H1 (cell line): ENCODE measurements around the gene CORO6. TPM values are rescaled to one million over a fixed set of nuclear protein-coding genes. Genes with fewer than 3 reads are reported as not detected.

ENCODE experiments used
- CTCF ChIA-PET: fragments of 300-600 bp; sonication (Branson Sonifier 250); formaldehyde crosslinking; loops from one replicate; lab custom pipeline; 2021; ENCODE audit not compliant: partially characterized antibody; lab: Charles Lee
- POLR2A ChIA-PET: fragments of 300-600 bp; sonication (Branson Sonifier 250); formaldehyde crosslinking; loops from one replicate; lab custom pipeline; 2021; ENCODE audit warnings: inconsistent platforms; ENCODE audit not compliant: partially characterized antibody; lab: Charles Lee
- DNase-seq, 2 experiments: peaks; one replicate each; pipeline versions ENCODE4 v3.0.0 to v3.0.0-alpha.2; 2010 to 2022; ENCODE audit warnings: low spot score in 2 of 2, low read depth in 1 of 2, mixed read lengths in 1 of 2
- FAIRE-seq: peaks from 2 replicates; lab custom pipeline; 2011; peaks lifted over from hg19 to GRCh38; lab: Jason Lieb, UNC
- H2AFZ ChIP-seq: 2 replicates; pipeline ENCODE4 v1.8.1; 2012; ENCODE audit warnings: low read length, inconsistent platforms
- H2AK5ac ChIP-seq: 2 replicates; pipeline ENCODE4 v1.6.1; 2013; ENCODE audit warnings: low read depth, low read length
- H2BK120ac ChIP-seq: replicated peaks from 2 replicates; pipeline ENCODE3; 2013; ENCODE audit warnings: low read depth, low read length, inconsistent platforms
- H2BK12ac ChIP-seq: 2 replicates; pipeline ENCODE4 v1.6.1; 2013; ENCODE audit warnings: low read depth, low read length
- H2BK15ac ChIP-seq: 2 replicates; pipeline ENCODE4 v1.6.1; 2013; ENCODE audit warnings: low read length
- H2BK20ac ChIP-seq: 2 replicates; pipeline ENCODE4 v1.6.1; 2013; ENCODE audit warnings: low read length
- H2BK5ac ChIP-seq: 2 replicates; pipeline ENCODE4 v1.6.1; 2013; ENCODE audit warnings: low read depth, low read length
- H3K14ac ChIP-seq: 2 replicates; pipeline ENCODE4 v1.6.1; 2013; ENCODE audit warnings: inconsistent platforms; ENCODE audit not compliant: insufficient read length
- H3K18ac ChIP-seq: 2 replicates; pipeline ENCODE4 v1.6.1; 2013; ENCODE audit warnings: low read length; ENCODE audit errors: extremely low read depth
- H3K23ac ChIP-seq: 2 replicates; pipeline ENCODE4 v1.6.1; 2013; ENCODE audit warnings: inconsistent platforms; ENCODE audit not compliant: insufficient read length
- H3K23me2 ChIP-seq: 2 replicates; pipeline ENCODE4 v1.6.1; 2013; ENCODE audit warnings: low read depth, low read length
- H3K27ac ChIP-seq: 2 replicates; pipeline ENCODE4 v1.6.1; 2011; ENCODE audit warnings: low read depth, low read length, inconsistent platforms
- H3K27me3 ChIP-seq, 4 experiments: replicated peaks in 1 of 4; 1 replicate in 1 of 4; 2 replicates in 3 of 4; pipeline versions ENCODE4 v1.6.1 to v1.8.1; 2011 to 2013; ENCODE audit warnings: low read length in 3 of 4, mild to moderate bottlenecking in 3 of 4, inconsistent platforms in 2 of 4, mixed read lengths in 2 of 4, moderate library complexity in 1 of 4; ENCODE audit not compliant: control insufficient read depth in 3 of 4, insufficient read depth in 3 of 4; ENCODE audit errors: extremely low read depth in 1 of 4
- H3K36me3 ChIP-seq, 4 experiments: 2 replicates each; pipeline versions ENCODE4 v1.6.1 to v1.8.1; 2011 to 2013; ENCODE audit warnings: mild to moderate bottlenecking in 4 of 4, low read length in 3 of 4, moderate library complexity in 2 of 4, control low read depth in 1 of 4, inconsistent platforms in 1 of 4; ENCODE audit not compliant: insufficient read depth in 4 of 4, control insufficient read depth in 2 of 4
- H3K4ac ChIP-seq: replicated peaks from 2 replicates; pipeline ENCODE3; 2013; ENCODE audit warnings: low read length, low read depth, mixed read lengths, inconsistent platforms; ENCODE audit not compliant: insufficient read length
- H3K4me1 ChIP-seq, 4 experiments: replicated peaks in 1 of 4; 1 replicate in 1 of 4; 2 replicates in 3 of 4; pipeline versions ENCODE4 v1.6.1 to v1.8.1; 2011 to 2013; ENCODE audit warnings: low read length in 3 of 4, inconsistent platforms in 2 of 4, mixed read lengths in 1 of 4; ENCODE audit not compliant: insufficient read depth in 4 of 4, control insufficient read depth in 3 of 4
- H3K4me2 ChIP-seq, 2 experiments: 2 replicates each; pipeline versions ENCODE4 v1.6.1 to v1.8.1; 2011 to 2013; ENCODE audit warnings: low read depth in 2 of 2, low read length in 2 of 2, control low read depth in 1 of 2, inconsistent platforms in 1 of 2, mild to moderate bottlenecking in 1 of 2; ENCODE audit not compliant: insufficient read depth in 1 of 2
- H3K4me3 ChIP-seq, 4 experiments: fragments of 200-600, 300-600 bp in 1 of 4; sonication (generic), shearing (Covaris generic), sonication (Bioruptor Twin) in 1 of 4; 2 replicates each; pipeline versions ENCODE4 v1.5.1 to v1.8.1; 2011 to 2016; ENCODE audit warnings: low read length in 4 of 4, low read depth in 3 of 4, control low read depth in 2 of 4, inconsistent platforms in 2 of 4, mild to moderate bottlenecking in 2 of 4, mixed read lengths in 1 of 4, moderate library complexity in 1 of 4; ENCODE audit not compliant: insufficient read depth in 2 of 4; ENCODE audit errors: extremely low read depth in 1 of 4
- H3K56ac ChIP-seq: replicated peaks from 2 replicates; pipeline ENCODE3; 2013; ENCODE audit warnings: low read depth, mild to moderate bottlenecking, mixed read lengths, low read length, inconsistent platforms; ENCODE audit not compliant: insufficient read length
- H3K79me1 ChIP-seq: 2 replicates; pipeline ENCODE4 v1.6.1; 2013; ENCODE audit warnings: low read depth, low read length, control low read depth
- H3K79me2 ChIP-seq, 2 experiments: 2 replicates each; pipeline versions ENCODE4 v1.6.1 to v1.8.1; 2012 to 2013; ENCODE audit warnings: low read length in 2 of 2, mild to moderate bottlenecking in 2 of 2, inconsistent platforms in 1 of 2; ENCODE audit not compliant: insufficient read depth in 2 of 2, control insufficient read depth in 1 of 2
- H3K9ac ChIP-seq, 4 experiments: replicated peaks in 1 of 4; 1 replicate in 1 of 4; 2 replicates in 3 of 4; pipeline versions ENCODE4 v1.6.1 to v1.8.1; 2011 to 2013; ENCODE audit warnings: low read depth in 3 of 4, low read length in 3 of 4, control low read depth in 2 of 4, mild to moderate bottlenecking in 2 of 4, moderate library complexity in 2 of 4, inconsistent platforms in 1 of 4; ENCODE audit errors: extremely low read depth in 1 of 4
- H3K9me3 ChIP-seq, 2 experiments: 2 replicates each; pipeline versions ENCODE4 v1.6.1 to v1.8.1; 2012 to 2013; ENCODE audit warnings: mild to moderate bottlenecking in 2 of 2, moderate library complexity in 2 of 2, control low read depth in 1 of 2, inconsistent platforms in 1 of 2, low read depth in 1 of 2, low read length in 1 of 2, mixed read lengths in 1 of 2; ENCODE audit not compliant: insufficient read depth in 2 of 2
- H4K20me1 ChIP-seq, 2 experiments: replicated peaks in 1 of 2; 2 replicates each; pipeline versions ENCODE3 to v1.8.1; 2011 to 2013; ENCODE audit warnings: inconsistent platforms in 2 of 2, low read length in 2 of 2, mild to moderate bottlenecking in 1 of 2; ENCODE audit not compliant: insufficient read depth in 2 of 2, control insufficient read depth in 1 of 2
- H4K5ac ChIP-seq: 2 replicates; pipeline ENCODE4 v1.6.1; 2013; ENCODE audit warnings: low read length, low read depth, mixed read lengths, inconsistent platforms; ENCODE audit not compliant: insufficient read length
- H4K8ac ChIP-seq: 2 replicates; pipeline ENCODE4 v1.8.0; 2013; ENCODE audit warnings: mild to moderate bottlenecking, moderate library complexity, low read length, inconsistent platforms; ENCODE audit not compliant: insufficient read depth; ENCODE audit errors: extremely low read depth
- H4K91ac ChIP-seq: replicated peaks from 2 replicates; pipeline ENCODE3; 2013; ENCODE audit warnings: low read length, mixed read lengths, inconsistent platforms; ENCODE audit not compliant: insufficient read length
- ASH2L ChIP-seq: fragments of 200-600, 300-600 bp; sonication (generic); IDR thresholded peaks from one replicate; pipeline ENCODE4 v1.7.1; 2017; ENCODE audit warnings: low read length
- BACH1 ChIP-seq: IDR thresholded peaks from 2 replicates; pipeline ENCODE4 v1.6.1; 2012; ENCODE audit warnings: low read length, improper control_type of control experiment
- CHD2 ChIP-seq: IDR thresholded peaks from 2 replicates; pipeline ENCODE4 v1.6.1; 2012; ENCODE audit warnings: low read length, improper control_type of control experiment
- EP300 ChIP-seq, 2 experiments: IDR thresholded peaks; 1 replicate in 1 of 2; 2 replicates in 1 of 2; pipeline ENCODE4 v1.6.1; 2011 to 2012; ENCODE audit warnings: low read depth in 2 of 2, low read length in 2 of 2, mild to moderate bottlenecking in 2 of 2, borderline replicate concordance in 1 of 2, inconsistent platforms in 1 of 2, moderate library complexity in 1 of 2
- JUND ChIP-seq: IDR thresholded peaks from 2 replicates; pipeline ENCODE4 v1.6.1; 2011; ENCODE audit warnings: mild to moderate bottlenecking, improper control_type of control experiment, low read length
- KDM5A ChIP-seq: fragments of 200-600 bp; IDR thresholded peaks from 2 replicates; pipeline ENCODE4 v1.7.1; 2012; ENCODE audit warnings: mild to moderate bottlenecking, low read length, inconsistent platforms, mixed read lengths
- RNF2 ChIP-seq: fragments of 200-900, 300-1000 bp; sonication (generic); IDR thresholded peaks from 2 replicates; pipeline ENCODE4 v1.7.1; 2016; ENCODE audit warnings: borderline replicate concordance, low read depth, mild to moderate bottlenecking, antibody characterized with exemption, low read length; ENCODE audit not compliant: poor library complexity, severe bottlenecking; ENCODE audit errors: missing control alignments
- SIRT6 ChIP-seq: IDR thresholded peaks from one replicate; pipeline ENCODE4 v1.7.1; 2012; ENCODE audit warnings: low read length, inconsistent platforms
- SP4 ChIP-seq: IDR thresholded peaks from 2 replicates; pipeline ENCODE4 v1.6.1; 2012; ENCODE audit warnings: low read length, inconsistent platforms
- ZNF274 ChIP-seq: IDR thresholded peaks from 2 replicates; pipeline ENCODE4 v1.7.0; 2012; ENCODE audit warnings: low read length, borderline replicate concordance; ENCODE audit errors: extremely low read depth
- WGBS, 2 experiments: shearing (Covaris generic) in 1 of 2; methylation state at CpG; one replicate each; pipeline versions ENCODE4 v1.1.6 to v1.1.7; 2013 to 2015; ENCODE audit warnings: low lambda C conversion rate in 2 of 2, mixed read lengths in 2 of 2, inconsistent platforms in 1 of 2, low coverage in 1 of 2, missing lambda C conversion rate in 1 of 2; ENCODE audit not compliant: insufficient replicate concordance in 2 of 2, insufficient coverage in 1 of 2, insufficient read length in 1 of 2; ENCODE audit errors: extremely low coverage in 1 of 2, missing lambda C conversion rate in 1 of 2; 5-methylcytosine and 5-hydroxymethylcytosine counted together
- polyA plus RNA-seq, 7 experiments: library from polyadenylated mRNA; depleted of rRNA in 3 of 7; stranded (reverse) in 5 of 7; unstranded in 2 of 7; fragments of >200 nt in 5 of 7; fragments of 200-250 nt in 2 of 7; gene quantifications; 1 replicate in 5 of 7; 2 replicates in 1 of 7; 4 replicates in 1 of 7; pipeline versions ENCODE4 v1.2.1 to v1.2.3, GENCODE V29; 2011 to 2013; ENCODE audit warnings: missing spikeins in 2 of 7, mixed read lengths in 2 of 7
- total RNA-seq: library from RNA; stranded (reverse); fragmentation: NEBNext Ultra II Directional; extraction: Animal tissue kit (Norgen Biotek cat#: 25700); gene quantifications from 2 replicates; pipeline ENCODE4 v1.2.1, GENCODE V29; 2021
- TF ChIP-seq, protein P1 (sequence below): IDR thresholded peaks from 2 replicates; pipeline ENCODE4 v1.6.1; 2011; ENCODE audit warnings: low read length, improper control_type of control experiment

Gene CORO6
- total and polyA plus RNA-seq, 2 of the 8 experiments (the other 6 are each of a cell fraction or from before 2014, with no cell fraction given): 2.5 to 8.6 TPM

GRCh38 chr17:29578626-29579485, 43.9 kb downstream of the CORO6 start:
- H3K79me2 ChIP-seq: peaks cover 0 to under 1% of the 10 kb centered on the region in 2 experiments; a peak in 1 of 4 replicates
- no peak overlapping the region for H3K4me2 ChIP-seq
- H2BK120ac ChIP-seq: no peak overlapping the region
- ChIA-PET CTCF (interaction anchor here (0.7 to 15.3 kb wide), 13 partner anchors 9 to 515 kb away, joined by 3 to 193 read pairs (median 4); partner anchors contain the start of genes ABHD15, ANKRD13B and CORO6), POLR2A (interaction anchor here (1.0 to 5.1 kb wide), 4 partner anchors 9 to 19 kb away, joined by 3 to 19 read pairs (median 4); partner anchors contain the start of gene ANKRD13B)
- no peak overlapping the region for H3K4me3 ChIP-seq
- H2BK20ac ChIP-seq: no peak overlapping the region
- H3K27ac ChIP-seq: no peak overlapping the region
- no peak overlapping the region for H3K4ac ChIP-seq
- peaks cover 3% of the 10 kb centered on the region; the same call in 1 of the 2 replicates for H3K79me1 ChIP-seq
- no peaks in the 10 kb centered on the region for H3K27me3 ChIP-seq
- no peak overlapping the region for H2BK12ac ChIP-seq
- H3K18ac ChIP-seq: no peak overlapping the region
- FAIRE-seq: no peak
- H3K56ac ChIP-seq: no peak overlapping the region
- no peak overlapping the region for H4K5ac ChIP-seq
- WGBS, 2 experiments: 91% methylated on average over 14 of the region's 14 CpGs; no CpG with 5 or more reads in 1 of the 2 experiments
- H4K20me1 ChIP-seq: peaks cover 0 to 13% of the 10 kb centered on the region in 2 experiments
- H4K8ac ChIP-seq: no peak overlapping the region
- H3K9me3 ChIP-seq: no peaks in the 10 kb centered on the region
- no peak overlapping the region for H2AK5ac ChIP-seq
- no peak overlapping the region for H3K23ac ChIP-seq
- no peak overlapping the region for H3K9ac ChIP-seq
- no peaks in the 10 kb centered on the region for H3K23me2 ChIP-seq
- DNase-seq: no peak
- H3K4me1 ChIP-seq: no peaks in the 10 kb centered on the region; a peak in 1 of 7 replicates
- peaks cover 14 to 33% (median 15%) of the 10 kb centered on the region in 4 experiments; a peak in 6 of 8 replicates for H3K36me3 ChIP-seq
- H2BK15ac ChIP-seq: no peak overlapping the region
- no peak overlapping the region for H4K91ac ChIP-seq
- no peak overlapping the region for H3K14ac ChIP-seq
- no peak overlapping the region for H2BK5ac ChIP-seq
- H2AFZ ChIP-seq: no peak overlapping the region
- TF ChIP-seq SIRT6 (no peak), KDM5A (no peak), JUND (no peak), ASH2L (no peak), CHD2 (no peak), SP4 (no peak), ZNF274 (no peak), BACH1 (no peak), RNF2 (no peak), EP300 (IDR thresholded peaks at IDR 0.05; ENCODE audit: borderline replicate concordance in 1 of 2, low read depth in 2 of 2, low read length in 2 of 2) (no peak)
- TF ChIP-seq, protein P1, sequence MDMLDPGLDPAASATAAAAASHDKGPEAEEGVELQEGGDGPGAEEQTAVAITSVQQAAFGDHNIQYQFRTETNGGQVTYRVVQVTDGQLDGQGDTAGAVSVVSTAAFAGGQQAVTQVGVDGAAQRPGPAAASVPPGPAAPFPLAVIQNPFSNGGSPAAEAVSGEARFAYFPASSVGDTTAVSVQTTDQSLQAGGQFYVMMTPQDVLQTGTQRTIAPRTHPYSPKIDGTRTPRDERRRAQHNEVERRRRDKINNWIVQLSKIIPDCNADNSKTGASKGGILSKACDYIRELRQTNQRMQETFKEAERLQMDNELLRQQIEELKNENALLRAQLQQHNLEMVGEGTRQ: no peak
